ENCODE results near the gene INAFM1. TPM values are rescaled to one million over a fixed set of nuclear protein-coding genes. Genes with fewer than 3 reads are reported as not detected.
"Not testable (repeated sequence)": the region's sequence is repeated elsewhere in the genome, so short reads cannot be mapped to it uniquely, and the experiment has no call there.

The INAFM1 gene
- total RNA-seq, 1 donor from 2014 or later: 9.3 TPM

GRCh38 chr19:47276513-47276912, 1.8 kb downstream of the INAFM1 start:
- H3K4me3 Mint-ChIP-seq (ENCODE audit: low read depth); H3K9me3 Mint-ChIP-seq; DNase-seq (ENCODE audit: low spot score); H3K27me3 Mint-ChIP-seq (ENCODE audit: low read depth); H3K27ac Mint-ChIP-seq: not testable (repeated sequence)
- Mint-ChIP-seq H3K4me1 (ENCODE audit: low read depth) (peaks cover 19% of the 10 kb centered on the region), H3K36me3 (ENCODE audit: low read depth) (peaks cover 24% of the 10 kb centered on the region)
- intact Hi-C loops (cut with micrococcal nuclease): loop anchor here (10.0 kb wide), 1 partner anchor 328 kb away; the partner anchor contains the start of gene BICRA

GRCh38 chr19:47280183-47280797, 5.6 kb downstream of the INAFM1 start:
- intact Hi-C loops (cut with micrococcal nuclease): loop anchor here (5.0 kb wide), 1 partner anchor 112 kb away; no protein-coding TSS in a partner anchor
- DNase-seq (ENCODE audit: low spot score): peak; percentile 53
- Mint-ChIP-seq H3K4me3 (ENCODE audit: low read depth) (no peak overlapping the region), H3K27me3 (ENCODE audit: low read depth) (no peaks in the 10 kb centered on the region), H3K9me3 (no peaks in the 10 kb centered on the region), H3K27ac (no peak overlapping the region), H3K4me1 (ENCODE audit: low read depth) (peaks cover 12% of the 10 kb centered on the region), H3K36me3 (ENCODE audit: low read depth) (peaks cover 14% of the 10 kb centered on the region)

GRCh38 chr19:47283405-47284059, 8.8 kb downstream of the INAFM1 start:
- H3K36me3 Mint-ChIP-seq (ENCODE audit: low read depth): peaks cover 4% of the 10 kb centered on the region
- H3K4me1 Mint-ChIP-seq (ENCODE audit: low read depth): peaks cover 4% of the 10 kb centered on the region
- no peaks in the 10 kb centered on the region for H3K9me3 Mint-ChIP-seq
- DNase-seq (ENCODE audit: low spot score): no peak
- no peaks in the 10 kb centered on the region for H3K27me3 Mint-ChIP-seq (ENCODE audit: low read depth)
- no peak overlapping the region for H3K27ac Mint-ChIP-seq
- intact Hi-C loops (cut with micrococcal nuclease): loop anchor here (5.0 kb wide), 1 partner anchor 109 kb away; no protein-coding TSS in a partner anchor
- H3K4me3 Mint-ChIP-seq (ENCODE audit: low read depth): no peak overlapping the region

GRCh38 chr19:47284324-47284899, 9.7 kb downstream of the INAFM1 start:
- Mint-ChIP-seq H3K27ac (no peak overlapping the region), H3K4me3 (ENCODE audit: low read depth) (no peak overlapping the region), H3K9me3 (no peaks in the 10 kb centered on the region), H3K27me3 (ENCODE audit: low read depth) (no peaks in the 10 kb centered on the region), H3K4me1 (ENCODE audit: low read depth) (peaks cover 5% of the 10 kb centered on the region), H3K36me3 (ENCODE audit: low read depth) (peaks cover 4% of the 10 kb centered on the region)
- intact Hi-C loops (cut with micrococcal nuclease): loop anchor here (5.0 kb wide), 1 partner anchor 108 kb away; no protein-coding TSS in a partner anchor
- DNase-seq (ENCODE audit: low spot score): no peak

GRCh38 chr19:47296036-47296435, 21.4 kb downstream of the INAFM1 start:
- DNase-seq (ENCODE audit: low spot score): peak; percentile 62
- H3K9me3 Mint-ChIP-seq: no peaks in the 10 kb centered on the region
- no peaks in the 10 kb centered on the region for H3K27me3 Mint-ChIP-seq (ENCODE audit: low read depth)
- H3K27ac Mint-ChIP-seq: no peak overlapping the region
- peaks cover 5% of the 10 kb centered on the region for H3K4me1 Mint-ChIP-seq (ENCODE audit: low read depth)
- no peaks in the 10 kb centered on the region for H3K36me3 Mint-ChIP-seq (ENCODE audit: low read depth)
- H3K4me3 Mint-ChIP-seq (ENCODE audit: low read depth): no peak overlapping the region
- intact Hi-C loops (cut with micrococcal nuclease): loop anchor here (1.0 to 10.0 kb wide), 3 partner anchors 95 to 409 kb away; no protein-coding TSS in a partner anchor

GRCh38 chr19:47300867-47301266, 26.2 kb downstream of the INAFM1 start:
- H3K27ac Mint-ChIP-seq; H3K4me3 Mint-ChIP-seq (ENCODE audit: low read depth); H3K9me3 Mint-ChIP-seq; H3K36me3 Mint-ChIP-seq (ENCODE audit: low read depth); H3K4me1 Mint-ChIP-seq (ENCODE audit: low read depth); DNase-seq (ENCODE audit: low spot score); H3K27me3 Mint-ChIP-seq (ENCODE audit: low read depth); intact Hi-C loops (cut with micrococcal nuclease): not testable (repeated sequence)

- Mint-ChIP-seq H3K4me3 (ENCODE audit: low read depth) (no peak overlapping the region), H3K4me1 (ENCODE audit: low read depth) (peaks cover 8% of the 10 kb centered on the region), H3K27me3 (ENCODE audit: low read depth) (peaks cover 9% of the 10 kb centered on the region), H3K36me3 (ENCODE audit: low read depth) (no peaks in the 10 kb centered on the region), H3K9me3 (no peaks in the 10 kb centered on the region), H3K27ac (no peak overlapping the region)
- intact Hi-C loops (cut with micrococcal nuclease): no loop called here
- DNase-seq (ENCODE audit: low spot score): no peak
Measured at GRCh38 chr19:47302249-47302648, 27.6 kb downstream of the INAFM1 start.

GRCh38 chr19:47303966-47304365, 29.3 kb downstream of the INAFM1 start:
- Mint-ChIP-seq H3K9me3 (no peaks in the 10 kb centered on the region), H3K36me3 (ENCODE audit: low read depth) (no peaks in the 10 kb centered on the region), H3K4me1 (ENCODE audit: low read depth) (peaks cover 8% of the 10 kb centered on the region), H3K27me3 (ENCODE audit: low read depth) (peaks cover 9% of the 10 kb centered on the region), H3K4me3 (ENCODE audit: low read depth) (no peak overlapping the region), H3K27ac (no peak overlapping the region)
- DNase-seq (ENCODE audit: low spot score): no peak
- intact Hi-C loops (cut with micrococcal nuclease): no loop called here

- H3K4me3 Mint-ChIP-seq (ENCODE audit: low read depth): no peak overlapping the region
- H3K36me3 Mint-ChIP-seq (ENCODE audit: low read depth): no peaks in the 10 kb centered on the region
- no peak overlapping the region for H3K27ac Mint-ChIP-seq
- H3K4me1 Mint-ChIP-seq (ENCODE audit: low read depth): peaks cover 7% of the 10 kb centered on the region
- intact Hi-C loops (cut with micrococcal nuclease): no loop called here
- H3K27me3 Mint-ChIP-seq (ENCODE audit: low read depth): peaks cover 9% of the 10 kb centered on the region
- DNase-seq (ENCODE audit: low spot score): peak; percentile 22
- H3K9me3 Mint-ChIP-seq: no peaks in the 10 kb centered on the region
Measured at GRCh38 chr19:47305309-47305751, 30.6 kb downstream of the INAFM1 start.

GRCh38 chr19:47306303-47306702, 31.6 kb downstream of the INAFM1 start:
- H3K36me3 Mint-ChIP-seq (ENCODE audit: low read depth): no peaks in the 10 kb centered on the region
- peaks cover 4% of the 10 kb centered on the region for H3K4me1 Mint-ChIP-seq (ENCODE audit: low read depth)
- no peak overlapping the region for H3K27ac Mint-ChIP-seq
- H3K27me3 Mint-ChIP-seq (ENCODE audit: low read depth): peaks cover 9% of the 10 kb centered on the region
- no peak overlapping the region for H3K4me3 Mint-ChIP-seq (ENCODE audit: low read depth)
- intact Hi-C loops (cut with micrococcal nuclease): no loop called here
- H3K9me3 Mint-ChIP-seq: no peaks in the 10 kb centered on the region
- no peak for DNase-seq (ENCODE audit: low spot score)

GRCh38 chr19:47309038-47309437, 34.4 kb downstream of the INAFM1 start:
- peaks cover 9% of the 10 kb centered on the region for H3K27me3 Mint-ChIP-seq (ENCODE audit: low read depth)
- no peak for DNase-seq (ENCODE audit: low spot score)
- H3K4me3 Mint-ChIP-seq (ENCODE audit: low read depth): no peak overlapping the region
- intact Hi-C loops (cut with micrococcal nuclease): no loop called here
- H3K4me1 Mint-ChIP-seq (ENCODE audit: low read depth): peaks cover 4% of the 10 kb centered on the region
- no peaks in the 10 kb centered on the region for H3K36me3 Mint-ChIP-seq (ENCODE audit: low read depth)
- H3K9me3 Mint-ChIP-seq: no peaks in the 10 kb centered on the region
- no peak overlapping the region for H3K27ac Mint-ChIP-seq

- DNase-seq (ENCODE audit: low spot score): no peak
- no peak within 1 kb of the TSS for H3K4me3 Mint-ChIP-seq (ENCODE audit: low read depth)
- H3K27ac Mint-ChIP-seq: no peak within 1 kb of the TSS
- no peaks in the 10 kb centered on the region for H3K9me3 Mint-ChIP-seq
- peaks cover 9% of the 10 kb centered on the region for H3K27me3 Mint-ChIP-seq (ENCODE audit: low read depth)
- H3K4me1 Mint-ChIP-seq (ENCODE audit: low read depth): peaks cover 4% of the 10 kb centered on the region
- no peaks in the 10 kb centered on the region for H3K36me3 Mint-ChIP-seq (ENCODE audit: low read depth)
- intact Hi-C loops (cut with micrococcal nuclease): no loop called here
Measured at GRCh38 chr19:47309608-47310007, 34.9 kb downstream of the INAFM1 start, which contains the start of gene C5AR1. C5AR1 (plus strand) TSS chr19:47309861; CDS start chr19:47309896, 35 bp downstream.

GRCh38 chr19:47310323-47310722, 35.6 kb downstream of the INAFM1 start:
- H3K27ac Mint-ChIP-seq: no peak overlapping the region

More at GRCh38 chr19:47310323-47310722, 35.6 kb downstream of the INAFM1 start:
- Mint-ChIP-seq H3K36me3 (ENCODE audit: low read depth) (no peaks in the 10 kb centered on the region), H3K9me3 (no peaks in the 10 kb centered on the region), H3K4me1 (ENCODE audit: low read depth) (peaks cover 4% of the 10 kb centered on the region), H3K27me3 (ENCODE audit: low read depth) (peaks cover 6% of the 10 kb centered on the region), H3K4me3 (ENCODE audit: low read depth) (no peak overlapping the region)
- intact Hi-C loops (cut with micrococcal nuclease): no loop called here
- DNase-seq (ENCODE audit: low spot score): no peak
